Lung (tissue), 12 donors: Measurements from ENCODE around the gene ZBTB4. TPM values are rescaled to one million over a fixed set of nuclear protein-coding genes. Genes with fewer than 3 reads are reported as not detected.

Experiments
- ATAC-seq: fragments of 200-7000 bp; cut with Tn5 transposase; one replicate; pipeline ENCODE4 v1.9.1; 2020; ENCODE audit warnings: moderate number of reproducible peaks; ENCODE audit not compliant: insufficient read depth, low FRiP score
- DNase-seq, 3 donors: peaks; one replicate each; pipeline ENCODE4 v3.0.0-alpha.2; 2013 to 2017
- H3K27ac ChIP-seq, 2 donors: one replicate each; pipeline ENCODE4 v1.5.1; 2013; ENCODE audit warnings: mild to moderate bottlenecking in 2 of 2, moderate library complexity in 2 of 2, control low read depth in 1 of 2, inconsistent platforms in 1 of 2, low read depth in 1 of 2, low read length in 1 of 2
- H3K27me3 ChIP-seq, 3 donors: one replicate each; pipeline ENCODE4 v1.5.1; 2013; ENCODE audit warnings: low read length in 2 of 3; ENCODE audit not compliant: control insufficient read depth in 3 of 3, insufficient read depth in 3 of 3
- H3K36me3 ChIP-seq, 4 donors: one replicate each; pipeline ENCODE4 v1.5.1; 2013; ENCODE audit warnings: low read length in 4 of 4, mild to moderate bottlenecking in 1 of 4, moderate library complexity in 1 of 4; ENCODE audit not compliant: control insufficient read depth in 4 of 4, insufficient read depth in 4 of 4
- H3K4me1 ChIP-seq, 5 donors: one replicate each; pipeline ENCODE4 v1.5.1; 2013; ENCODE audit warnings: low read length in 5 of 5, mild to moderate bottlenecking in 2 of 5, moderate library complexity in 1 of 5; ENCODE audit not compliant: control insufficient read depth in 5 of 5, insufficient read depth in 5 of 5
- H3K4me3 ChIP-seq: one replicate; pipeline ENCODE4 v1.5.1; 2013; ENCODE audit warnings: mild to moderate bottlenecking, control low read depth, moderate library complexity
- H3K9ac ChIP-seq, 2 donors: one replicate each; pipeline ENCODE4 v1.5.1; 2013; ENCODE audit warnings: low read length in 2 of 2, control low read depth in 1 of 2; ENCODE audit not compliant: insufficient read depth in 1 of 2
- H3K9me3 ChIP-seq, 4 donors: one replicate each; pipeline ENCODE4 v1.5.1; 2013; ENCODE audit warnings: low read length in 3 of 4, mild to moderate bottlenecking in 1 of 4, moderate library complexity in 1 of 4; ENCODE audit not compliant: control insufficient read depth in 4 of 4, insufficient read depth in 3 of 4
- WGBS, 2 donors: extraction: QIAGEN DNeasy Blood & Tissue Kit; methylation state at CpG; one replicate each; pipeline ENCODE4 v1.1.7; 2013; 5-methylcytosine and 5-hydroxymethylcytosine counted together
- polyA plus RNA-seq, 2 donors: library from polyadenylated mRNA; stranded (reverse); fragments of 200-250 nt; gene quantifications; one replicate each; pipeline ENCODE4 v1.2.1, GENCODE V29; 2013
- total RNA-seq, 2 donors: library from RNA; depleted of rRNA in 1 of 2; stranded (reverse); fragments of >200 nt in 1 of 2; gene quantifications; one replicate each; pipeline ENCODE4 v1.2.1, GENCODE V29; 2014 to 2021
- TF ChIP-seq, protein P1 (sequence below): IDR thresholded peaks from 2 replicates; pipeline ENCODE4 v1.5.1; 2012; ENCODE audit warnings: mild to moderate bottlenecking; ENCODE audit errors: control extremely low read depth, extremely low read depth
- donor health status: control.
- donor health status: control.
- donor health status: Bipolar disorder and iron deficiency.
- donor health status: healthy.
- donor health status: DM: yes; HTN: yes; CAD: no.

ZBTB4 gene
- total and polyA plus RNA-seq, 4 donors, result 20.1 to 56.4 (median 33.5) TPM

DNA sequence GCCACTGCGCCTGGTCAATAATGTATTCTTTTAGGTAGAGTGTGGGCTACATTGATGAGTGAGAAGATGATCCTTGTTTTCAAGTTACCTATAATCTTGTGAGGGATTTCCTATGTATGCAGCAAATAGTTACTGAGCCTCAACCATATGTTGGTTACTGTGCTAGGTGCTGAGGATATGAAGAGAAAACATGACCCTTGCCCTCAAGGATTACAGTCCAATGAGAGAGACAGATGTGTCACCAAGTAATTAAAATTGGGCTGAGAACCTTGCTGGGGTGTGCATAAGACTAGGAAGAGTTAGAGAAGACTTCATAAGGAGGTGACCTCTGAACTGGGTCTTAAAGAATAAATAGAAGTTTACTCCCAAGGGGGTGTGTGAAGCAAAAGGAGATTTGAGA lies 12.2 kb upstream of the ZBTB4 start:
- H3K27me3 ChIP-seq, result no peaks in the 10 kb centered on the region
- no peak overlapping the region for H3K27ac ChIP-seq
- H3K9ac ChIP-seq, result no peak overlapping the region
- peaks cover 3 to 16% (median 10%) of the 10 kb centered on the region in 5 donors for H3K4me1 ChIP-seq
- H3K4me3 ChIP-seq, result no peak overlapping the region
- DNase-seq, result no peak
- no peaks in the 10 kb centered on the region for H3K9me3 ChIP-seq
- TF ChIP-seq, protein P1, sequence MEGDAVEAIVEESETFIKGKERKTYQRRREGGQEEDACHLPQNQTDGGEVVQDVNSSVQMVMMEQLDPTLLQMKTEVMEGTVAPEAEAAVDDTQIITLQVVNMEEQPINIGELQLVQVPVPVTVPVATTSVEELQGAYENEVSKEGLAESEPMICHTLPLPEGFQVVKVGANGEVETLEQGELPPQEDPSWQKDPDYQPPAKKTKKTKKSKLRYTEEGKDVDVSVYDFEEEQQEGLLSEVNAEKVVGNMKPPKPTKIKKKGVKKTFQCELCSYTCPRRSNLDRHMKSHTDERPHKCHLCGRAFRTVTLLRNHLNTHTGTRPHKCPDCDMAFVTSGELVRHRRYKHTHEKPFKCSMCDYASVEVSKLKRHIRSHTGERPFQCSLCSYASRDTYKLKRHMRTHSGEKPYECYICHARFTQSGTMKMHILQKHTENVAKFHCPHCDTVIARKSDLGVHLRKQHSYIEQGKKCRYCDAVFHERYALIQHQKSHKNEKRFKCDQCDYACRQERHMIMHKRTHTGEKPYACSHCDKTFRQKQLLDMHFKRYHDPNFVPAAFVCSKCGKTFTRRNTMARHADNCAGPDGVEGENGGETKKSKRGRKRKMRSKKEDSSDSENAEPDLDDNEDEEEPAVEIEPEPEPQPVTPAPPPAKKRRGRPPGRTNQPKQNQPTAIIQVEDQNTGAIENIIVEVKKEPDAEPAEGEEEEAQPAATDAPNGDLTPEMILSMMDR, result no peak
- 97 to 100% methylated on average over 1 of the region's 1 CpG for WGBS, 2 donors
- ATAC-seq, result no peak
- peaks cover 0 to 8% (median 4%) of the 10 kb centered on the region in 4 donors for H3K36me3 ChIP-seq

DNA sequence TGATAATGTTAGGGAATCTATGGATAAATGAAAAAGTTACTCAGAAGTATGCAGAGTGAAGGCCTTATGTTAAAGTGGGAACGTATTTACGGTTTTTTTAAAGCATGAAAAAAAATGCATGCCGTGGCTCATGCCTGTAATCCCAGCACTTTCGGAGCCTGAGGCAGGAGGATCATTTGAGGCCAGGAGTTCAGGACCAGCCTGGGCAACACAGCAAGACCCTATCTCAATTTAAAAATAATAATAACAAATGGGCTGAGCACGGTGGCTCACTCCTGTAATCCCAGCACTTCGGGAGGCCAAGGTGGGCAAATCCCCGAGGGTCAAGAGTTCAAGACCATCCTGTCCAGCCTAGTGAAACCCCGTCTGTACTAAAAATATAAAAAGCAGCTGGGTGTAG lies 10.7 kb upstream of the ZBTB4 start:
- Histone ChIP-seq H3K9me3 (no peaks in the 10 kb centered on the region), H3K27me3 (no peaks in the 10 kb centered on the region), H3K36me3 (no peaks in the 10 kb centered on the region), H3K4me1 (peaks cover 9 to 29% (median 10%) of the 10 kb centered on the region in 5 donors), H3K9ac (no peak overlapping the region), H3K27ac (no peak overlapping the region), H3K4me3 (no peak overlapping the region)
- TF ChIP-seq, protein P1, result no peak
- ATAC-seq, result no peak
- no peak for DNase-seq
- 77 to 83% methylated on average over 8 of the region's 8 CpGs for WGBS, 2 donors

DNA sequence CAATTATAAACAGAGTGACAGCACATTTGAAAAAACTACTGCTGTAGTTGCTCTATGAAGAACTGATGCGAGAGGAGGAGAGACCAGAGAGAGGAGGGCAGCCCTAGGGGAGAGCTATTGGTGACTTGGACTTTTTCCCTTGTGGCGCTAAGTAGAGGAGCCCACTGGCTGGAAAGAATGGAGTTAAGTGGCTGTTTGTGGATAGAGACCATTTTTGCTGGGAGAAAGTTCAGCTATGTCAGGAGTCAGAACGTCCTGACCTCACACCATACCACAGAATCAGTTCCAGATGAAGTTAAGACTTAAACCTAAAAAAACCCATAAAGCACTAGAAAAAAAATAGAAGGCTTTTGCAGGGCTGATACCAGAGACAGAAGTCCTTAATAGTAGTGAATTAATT lies 6.8 kb upstream of the ZBTB4 start:
- Histone ChIP-seq H3K9me3 (no peaks in the 10 kb centered on the region), H3K9ac (peak overlapping the region in 1 of 2 donors; percentile 53), H3K4me3 (no peak overlapping the region), H3K27ac (no peak overlapping the region), H3K4me1 (peaks cover 8 to 49% (median 19%) of the 10 kb centered on the region in 5 donors), H3K36me3 (no peaks in the 10 kb centered on the region), H3K27me3 (no peaks in the 10 kb centered on the region)
- WGBS, 2 donors, result 43 to 57% methylated on average over 3 of the region's 3 CpGs
- TF ChIP-seq, protein P1, result no peak
- DNase-seq (peak in 2 of 3 donors; percentile 46 to 57), ATAC-seq (no peak)

DNA sequence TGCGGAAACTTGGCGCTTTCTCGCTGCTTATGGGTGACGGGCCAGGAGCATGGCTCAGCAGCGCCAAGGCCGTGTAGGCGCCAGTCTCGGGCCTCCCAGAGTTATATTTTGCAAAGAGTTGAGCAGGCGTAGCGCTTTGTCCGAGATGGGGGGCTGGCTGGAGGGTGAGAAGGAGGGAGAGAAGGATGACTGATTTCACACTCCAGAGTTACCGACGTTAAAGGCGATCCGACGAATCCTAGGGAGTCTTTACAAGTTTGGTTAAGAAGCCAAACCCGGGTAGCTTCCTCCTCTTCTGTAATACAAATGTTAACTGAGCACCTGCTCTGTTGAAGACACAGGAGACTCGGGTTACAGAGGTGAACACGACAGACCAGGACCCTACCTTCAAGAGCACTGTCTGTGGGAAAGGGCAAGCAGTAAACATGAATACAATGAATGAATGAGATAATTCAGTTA lies 5.5 kb upstream of the ZBTB4 start:
- TF ChIP-seq, protein P1, result no peak
- H3K9me3 ChIP-seq, result no peaks in the 10 kb centered on the region
- DNase-seq (no peak), ATAC-seq (no peak)
- peak overlapping the region; percentile 68 for H3K4me3 ChIP-seq
- H3K4me1 ChIP-seq, result peaks cover 8 to 52% (median 28%) of the 10 kb centered on the region in 5 donors
- no peaks in the 10 kb centered on the region for H3K36me3 ChIP-seq
- 0% methylated on average over 17 to 19 of the region's 19 CpGs for WGBS, 2 donors
- peak overlapping the region; percentile 61 to 92 for H3K9ac ChIP-seq
- peak overlapping the region; percentile 84 to 89 for H3K27ac ChIP-seq
- no peaks in the 10 kb centered on the region for H3K27me3 ChIP-seq
